Measurements from ENCODE around the gene CLK4.
"Not testable (repeated sequence)": the region's sequence is repeated elsewhere in the genome, so short reads cannot be mapped to it uniquely, and the experiment has no call there.

Gene CLK4

DNA sequence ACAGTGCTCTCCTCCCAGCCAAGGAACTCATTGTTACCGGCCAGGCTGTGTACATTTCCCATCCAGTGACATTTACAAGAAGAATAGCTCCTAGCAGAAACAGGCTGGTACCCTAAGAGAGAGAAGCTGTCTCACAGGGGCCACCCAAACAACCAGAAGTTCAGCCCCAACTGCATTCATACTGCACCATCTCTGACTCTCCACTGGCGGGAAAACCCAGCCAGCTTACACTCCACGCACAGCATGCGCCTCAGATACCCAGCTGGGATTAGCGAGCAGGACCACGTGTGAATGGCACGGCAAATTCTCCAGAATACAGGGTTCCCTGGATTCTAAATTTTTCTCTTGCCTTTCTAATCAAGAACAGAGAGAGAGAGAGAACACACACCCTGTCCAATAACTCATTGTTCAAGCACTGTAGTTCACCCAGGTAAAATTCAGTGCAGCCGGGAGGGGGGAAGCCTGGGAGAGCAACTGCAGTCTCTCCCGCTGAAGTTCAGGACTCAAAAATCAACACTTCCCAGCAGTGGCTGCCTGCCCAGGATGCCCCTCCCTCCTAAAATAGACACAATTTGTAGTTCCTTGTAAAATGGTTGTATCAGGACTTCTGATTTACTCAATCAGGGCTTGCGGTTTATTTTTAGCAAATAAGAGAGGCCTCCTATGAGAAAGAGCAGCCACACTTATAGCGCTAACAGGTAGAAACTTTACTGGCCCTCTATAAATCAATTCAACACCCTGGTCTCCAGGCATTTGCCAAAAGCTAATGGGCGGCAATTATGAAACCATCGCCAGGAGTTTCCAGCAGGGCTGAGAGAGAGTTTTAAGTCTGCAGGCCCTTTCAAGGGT is 38.9 kb downstream of the CLK4 start:
- Histone ChIP-seq H3K4me3 (peak overlapping the region; percentile 27), H3K9ac (ENCODE audit: insufficient read length) (no peak overlapping the region), H3K36me3 (ENCODE audit: insufficient read depth, low read length) (no peaks in the 10 kb centered on the region), H3K9me3 (ENCODE audit: low read depth, low read length) (no peaks in the 10 kb centered on the region), H3K27ac (no peak overlapping the region)
- no peak for DNase-seq (ENCODE audit: low read depth, low spot score)
- TF ChIP-seq EZH2 (IDR thresholded peaks at IDR 0.05) = no peak
- no peak for TF ChIP-seq FOXP2 (optimal IDR thresholded peaks at IDR 0.05; ENCODE audit: control extremely low read depth, extremely low read length, insufficient read depth)

DNA sequence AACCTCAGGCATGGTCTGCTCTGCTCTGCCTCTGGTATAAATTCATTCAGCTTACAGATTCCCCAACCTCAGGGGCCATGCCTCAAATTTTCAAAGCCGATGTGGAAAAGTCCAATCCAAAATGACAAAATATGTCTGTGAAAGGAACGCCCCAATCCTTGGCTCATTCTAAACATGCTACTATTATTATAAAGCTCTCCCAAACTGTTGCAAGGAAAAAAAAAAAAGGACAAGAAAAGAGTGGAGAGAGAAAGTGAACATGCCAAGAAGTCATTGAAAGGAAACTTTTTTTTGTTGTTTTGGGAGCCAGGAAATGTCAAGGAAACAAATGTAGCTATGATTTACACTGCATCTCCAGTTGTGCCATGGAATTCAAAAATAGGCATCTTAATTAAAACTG is 40.5 kb downstream of the CLK4 start:
- TF ChIP-seq EZH2 (IDR thresholded peaks at IDR 0.05) (no peak), POLR2AphosphoS5 (IDR thresholded peaks at IDR 0.05; ENCODE audit: borderline replicate concordance, low read depth, low read length) (no peak), FOXP2 (optimal IDR thresholded peaks at IDR 0.05; ENCODE audit: control extremely low read depth, extremely low read length, insufficient read depth) (no peak)
- Histone ChIP-seq H3K9ac (ENCODE audit: insufficient read length) (no peak overlapping the region), H3K9me3 (ENCODE audit: low read depth, low read length) (no peaks in the 10 kb centered on the region), H3K4me3 (no peak overlapping the region), H3K27ac (no peak overlapping the region), H3K36me3 (ENCODE audit: insufficient read depth, low read length) (no peaks in the 10 kb centered on the region)
- DNase-seq (ENCODE audit: low read depth, low spot score) = no peak

DNA sequence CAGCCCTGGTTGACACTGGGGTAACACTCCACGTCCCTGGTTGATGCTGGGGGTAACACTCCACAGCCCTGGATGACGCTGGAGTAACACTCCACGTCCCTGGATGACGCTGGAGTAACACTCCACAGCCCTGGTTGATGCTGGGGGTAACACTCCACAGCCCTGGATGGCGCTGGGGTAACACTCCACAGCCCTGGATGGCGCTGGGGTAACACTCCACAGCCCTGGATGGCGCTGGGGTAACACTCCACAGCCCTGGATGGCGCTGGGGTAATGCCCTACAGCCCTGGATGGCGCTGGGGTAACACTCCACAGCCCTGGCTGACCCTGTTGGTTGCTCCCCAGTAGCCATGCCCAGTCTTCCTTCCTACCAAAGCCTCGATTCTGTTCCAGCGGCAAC is 41.4 kb downstream of the CLK4 start:
- not testable (repeated sequence) for H3K4me3 ChIP-seq; H3K27ac ChIP-seq; H3K9ac ChIP-seq (ENCODE audit: insufficient read length); H3K9me3 ChIP-seq (ENCODE audit: low read depth, low read length); H3K36me3 ChIP-seq (ENCODE audit: insufficient read depth, low read length)
- peak; percentile 37 for DNase-seq (ENCODE audit: low read depth, low spot score)

DNA sequence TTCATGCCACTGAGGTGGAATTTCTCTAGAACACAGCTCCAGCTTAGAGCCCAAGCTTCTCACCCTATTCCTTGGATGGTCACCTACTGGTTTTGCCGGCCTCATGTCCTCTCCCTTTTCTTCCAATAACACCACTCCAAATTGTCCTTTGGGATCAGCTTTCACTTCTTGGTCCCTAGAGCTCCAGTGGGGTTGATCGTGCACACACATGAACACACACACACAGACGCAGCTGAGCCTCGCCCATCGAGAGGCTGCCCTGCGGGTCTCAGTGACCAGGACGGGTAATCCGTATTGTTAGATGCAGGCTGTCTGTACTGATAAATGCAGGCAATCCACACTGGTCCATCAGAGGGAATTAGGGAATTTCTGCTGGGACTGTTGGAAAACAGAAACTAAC is 43.6 kb downstream of the CLK4 start:
- H3K9ac ChIP-seq (ENCODE audit: insufficient read length) = no peak overlapping the region
- H3K36me3 ChIP-seq (ENCODE audit: insufficient read depth, low read length) = no peaks in the 10 kb centered on the region
- H3K27ac ChIP-seq = no peak overlapping the region
- H3K4me3 ChIP-seq = no peak overlapping the region
- H3K9me3 ChIP-seq (ENCODE audit: low read depth, low read length) = no peaks in the 10 kb centered on the region
- no peak for DNase-seq (ENCODE audit: low read depth, low spot score)
- TF ChIP-seq POLR2AphosphoS5 (IDR thresholded peaks at IDR 0.05; ENCODE audit: borderline replicate concordance, low read depth, low read length) (no peak), EZH2 (IDR thresholded peaks at IDR 0.05) (no peak), FOXP2 (optimal IDR thresholded peaks at IDR 0.05; ENCODE audit: control extremely low read depth, extremely low read length, insufficient read depth) (no peak)

DNA sequence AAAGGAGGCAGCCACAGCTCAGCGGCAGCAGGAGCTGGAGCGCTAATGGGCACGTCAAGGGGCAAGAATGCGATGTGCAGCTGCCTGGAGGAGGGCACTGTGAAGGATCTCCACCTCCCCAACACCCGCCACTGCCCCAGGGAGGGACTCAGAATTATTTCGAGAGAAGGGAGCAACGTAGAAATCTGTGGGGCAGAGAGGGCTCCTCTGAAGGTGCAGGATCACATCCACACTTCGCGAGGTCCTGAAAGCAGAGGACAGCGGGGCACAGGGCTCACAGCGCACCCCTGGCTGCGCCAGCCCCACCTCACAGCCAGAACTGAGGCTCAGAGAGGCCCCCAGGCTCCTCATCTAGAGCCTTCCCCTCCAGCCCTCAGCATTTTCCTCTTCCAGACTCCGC is 44.6 kb downstream of the CLK4 start:
- Histone ChIP-seq H3K9ac (ENCODE audit: insufficient read length) (no peak overlapping the region), H3K4me3 (no peak overlapping the region), H3K36me3 (ENCODE audit: insufficient read depth, low read length) (no peaks in the 10 kb centered on the region), H3K27ac (no peak overlapping the region), H3K9me3 (ENCODE audit: low read depth, low read length) (no peaks in the 10 kb centered on the region)
- no peak for DNase-seq (ENCODE audit: low read depth, low spot score)
- TF ChIP-seq POLR2AphosphoS5 (IDR thresholded peaks at IDR 0.05; ENCODE audit: borderline replicate concordance, low read depth, low read length) (no peak), FOXP2 (optimal IDR thresholded peaks at IDR 0.05; ENCODE audit: control extremely low read depth, extremely low read length, insufficient read depth) (no peak), EZH2 (IDR thresholded peaks at IDR 0.05) (no peak)

DNA sequence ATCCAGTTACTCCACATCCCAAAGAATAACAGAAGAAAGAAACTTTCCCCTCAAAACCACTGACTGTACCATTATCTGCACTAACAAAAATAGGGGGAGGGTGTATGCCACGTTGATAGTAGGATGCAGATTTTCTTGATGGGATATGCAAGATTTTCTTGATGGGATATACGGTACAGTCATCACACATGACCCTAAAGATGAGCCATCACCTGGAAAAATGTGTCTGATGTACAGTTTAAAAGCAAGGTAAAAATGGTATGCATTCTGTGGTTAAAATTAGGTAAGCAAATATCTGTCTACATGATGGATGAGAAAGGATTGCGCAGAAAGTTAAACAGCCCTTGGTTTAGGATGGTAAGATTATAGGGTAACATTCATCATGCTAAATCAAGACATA is 45.2 kb downstream of the CLK4 start:
- Histone ChIP-seq H3K9ac (ENCODE audit: insufficient read length) (no peak overlapping the region), H3K27ac (no peak overlapping the region), H3K9me3 (ENCODE audit: low read depth, low read length) (no peaks in the 10 kb centered on the region), H3K4me3 (no peak overlapping the region), H3K36me3 (ENCODE audit: insufficient read depth, low read length) (no peaks in the 10 kb centered on the region)
- DNase-seq (ENCODE audit: low read depth, low spot score) = no peak
- TF ChIP-seq EZH2 (IDR thresholded peaks at IDR 0.05) (no peak), FOXP2 (optimal IDR thresholded peaks at IDR 0.05; ENCODE audit: control extremely low read depth, extremely low read length, insufficient read depth) (no peak), POLR2AphosphoS5 (IDR thresholded peaks at IDR 0.05; ENCODE audit: borderline replicate concordance, low read depth, low read length) (no peak)

DNA sequence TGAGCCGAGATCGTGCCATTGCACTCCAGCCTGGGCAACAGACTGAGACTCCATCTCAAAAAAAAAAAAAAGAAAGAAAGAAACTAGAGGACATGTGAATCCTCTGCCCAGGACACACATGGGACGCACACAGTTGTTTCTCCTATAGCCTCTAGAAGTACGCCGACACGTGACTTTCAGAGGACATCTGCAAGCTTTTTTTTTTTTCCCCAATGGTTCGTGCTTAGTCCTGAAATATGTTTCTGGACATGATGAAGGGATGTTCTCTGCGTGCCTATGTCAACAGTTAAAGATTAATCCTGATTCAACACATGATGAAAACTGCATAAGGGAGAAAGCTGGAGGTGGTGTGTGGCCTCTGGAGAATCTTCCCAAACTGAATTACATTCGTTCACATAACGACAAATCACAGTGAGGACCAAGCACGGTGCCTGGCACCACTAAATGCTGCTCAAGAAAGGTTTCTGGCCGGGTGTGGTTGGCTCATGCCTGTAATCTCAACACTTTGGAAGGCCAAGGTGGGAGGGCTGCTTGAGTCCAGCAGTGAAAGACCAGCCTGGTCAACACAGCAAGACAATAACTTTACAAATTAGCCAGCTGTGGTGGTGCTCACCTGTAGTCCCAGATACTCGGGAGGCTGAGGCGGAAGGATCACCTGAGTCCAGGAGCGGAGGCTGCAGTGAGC is 46.4 kb downstream of the CLK4 start:
- no peaks in the 10 kb centered on the region for H3K9me3 ChIP-seq (ENCODE audit: low read depth, low read length)
- no peak overlapping the region for H3K4me3 ChIP-seq
- H3K9ac ChIP-seq (ENCODE audit: insufficient read length) = no peak overlapping the region
- TF ChIP-seq FOXP2 (optimal IDR thresholded peaks at IDR 0.05; ENCODE audit: control extremely low read depth, extremely low read length, insufficient read depth) (no peak), POLR2AphosphoS5 (IDR thresholded peaks at IDR 0.05; ENCODE audit: borderline replicate concordance, low read depth, low read length) (no peak), EZH2 (IDR thresholded peaks at IDR 0.05) (no peak)
- no peak for DNase-seq (ENCODE audit: low read depth, low spot score)
- H3K36me3 ChIP-seq (ENCODE audit: insufficient read depth, low read length) = no peaks in the 10 kb centered on the region
- H3K27ac ChIP-seq = no peak overlapping the region

DNA sequence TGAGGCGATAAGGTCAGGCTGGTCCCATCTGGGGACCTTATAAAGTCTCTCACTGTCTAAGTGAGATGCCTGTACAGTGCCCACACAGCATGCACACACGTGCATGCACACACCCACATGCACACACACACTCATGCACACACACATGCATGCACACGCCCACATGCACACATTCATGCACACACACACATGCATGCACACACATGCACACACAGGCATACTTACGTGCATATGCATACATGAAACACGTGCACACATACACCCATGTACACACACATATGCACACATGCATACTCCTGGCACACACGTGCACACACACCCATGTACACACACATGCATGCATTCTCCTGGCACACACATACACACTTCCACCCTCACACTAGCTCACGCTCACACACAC is 48.9 kb downstream of the CLK4 start:
- Histone ChIP-seq H3K4me3 (no peak overlapping the region), H3K9ac (ENCODE audit: insufficient read length) (no peak overlapping the region), H3K27ac (no peak overlapping the region), H3K36me3 (ENCODE audit: insufficient read depth, low read length) (no peaks in the 10 kb centered on the region), H3K9me3 (ENCODE audit: low read depth, low read length) (no peaks in the 10 kb centered on the region)
- no peak for TF ChIP-seq FOXP2 (optimal IDR thresholded peaks at IDR 0.05; ENCODE audit: control extremely low read depth, extremely low read length, insufficient read depth)
- no peak for TF ChIP-seq EZH2 (IDR thresholded peaks at IDR 0.05)
- TF ChIP-seq POLR2AphosphoS5 (IDR thresholded peaks at IDR 0.05; ENCODE audit: borderline replicate concordance, low read depth, low read length) = no peak
- no peak for DNase-seq (ENCODE audit: low read depth, low spot score)

Measured in SK-N-MC (cell line).